GM20000 (cell line): ENCODE measurements around the gene ECHDC1.
A peak's percentile ranks its signal among the peaks of the same experiment; 100 is the strongest.

Experiments used
- DNase-seq: peaks from one replicate; pipeline ENCODE4 v3.0.0; 2012; ENCODE audit warnings: low spot score
- CTCF ChIP-seq: IDR thresholded peaks from 2 replicates; pipeline ENCODE4 v1.5.1; 2012; ENCODE audit warnings: mild to moderate bottlenecking, control low read depth; ENCODE audit errors: extremely low read depth, missing control alignments

The ECHDC1 gene

GRCh38 chr6:127277878-127278843 is 65.2 kb downstream of the ECHDC1 start:
- no peak for DNase-seq
- TF ChIP-seq CTCF = no peak

DNA sequence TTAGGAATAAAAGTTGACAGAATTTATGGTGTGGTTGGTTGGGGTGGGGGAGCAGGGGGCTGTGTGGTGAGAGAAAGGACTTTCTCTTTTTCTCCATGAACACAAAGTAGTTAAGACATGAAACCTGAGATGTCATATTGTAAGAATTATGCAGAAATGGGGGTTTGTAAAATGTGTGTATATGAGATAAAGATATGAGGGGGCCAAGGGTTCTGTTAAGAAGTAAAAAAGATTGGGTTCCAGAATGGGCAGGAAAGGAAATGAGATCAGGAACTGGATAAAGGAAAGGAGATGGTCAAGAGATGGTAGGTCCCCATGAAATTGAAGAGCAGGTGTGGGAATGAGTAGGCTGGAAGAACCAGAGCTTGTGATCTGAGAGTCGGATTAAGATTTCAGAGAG is 67.1 kb downstream of the ECHDC1 start:
- DNase-seq = no peak
- no peak for TF ChIP-seq CTCF

DNA sequence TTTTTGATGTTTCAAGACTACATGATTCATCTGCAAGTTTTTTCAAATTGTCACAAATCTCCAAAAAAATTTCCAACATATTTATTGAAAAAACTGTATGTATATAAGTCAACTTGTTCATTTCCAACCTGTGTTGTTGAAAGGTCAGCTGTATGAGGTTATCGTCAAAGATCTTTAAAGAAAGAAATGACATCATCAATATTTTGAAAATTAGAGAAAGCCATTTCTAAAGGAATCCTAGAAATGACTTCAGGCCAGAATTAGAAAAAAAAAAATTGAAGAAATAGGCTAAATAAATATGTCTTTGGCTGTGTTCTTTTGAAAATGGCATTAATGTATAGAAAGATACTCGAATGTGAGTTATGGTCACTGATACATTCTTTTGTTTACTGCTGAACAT is 69.9 kb downstream of the ECHDC1 start:
- no peak for TF ChIP-seq CTCF
- no peak for DNase-seq

GRCh38 chr6:127272576-127272975 is 70.8 kb downstream of the ECHDC1 start:
- no peak for DNase-seq
- no peak for TF ChIP-seq CTCF

GRCh38 chr6:127267646-127268625 is 75.5 kb downstream of the ECHDC1 start:
- no peak for TF ChIP-seq CTCF
- peak; percentile 29 for DNase-seq

GRCh38 chr6:127266892-127267645 is 76.3 kb downstream of the ECHDC1 start:
- DNase-seq = peak; percentile 84
- TF ChIP-seq CTCF = no peak
